HG03280 (cell line): ENCODE measurements around the gene ELFN1.

ENCODE experiments used
- ATAC-seq: cut with Tn5 transposase; IDR thresholded peaks from one replicate; pipeline ENCODE4 v1.9.1; 2021; ENCODE audit warnings: mild to moderate bottlenecking, moderate library complexity; ENCODE audit not compliant: unreplicated experiment

ELFN1 gene

DNA sequence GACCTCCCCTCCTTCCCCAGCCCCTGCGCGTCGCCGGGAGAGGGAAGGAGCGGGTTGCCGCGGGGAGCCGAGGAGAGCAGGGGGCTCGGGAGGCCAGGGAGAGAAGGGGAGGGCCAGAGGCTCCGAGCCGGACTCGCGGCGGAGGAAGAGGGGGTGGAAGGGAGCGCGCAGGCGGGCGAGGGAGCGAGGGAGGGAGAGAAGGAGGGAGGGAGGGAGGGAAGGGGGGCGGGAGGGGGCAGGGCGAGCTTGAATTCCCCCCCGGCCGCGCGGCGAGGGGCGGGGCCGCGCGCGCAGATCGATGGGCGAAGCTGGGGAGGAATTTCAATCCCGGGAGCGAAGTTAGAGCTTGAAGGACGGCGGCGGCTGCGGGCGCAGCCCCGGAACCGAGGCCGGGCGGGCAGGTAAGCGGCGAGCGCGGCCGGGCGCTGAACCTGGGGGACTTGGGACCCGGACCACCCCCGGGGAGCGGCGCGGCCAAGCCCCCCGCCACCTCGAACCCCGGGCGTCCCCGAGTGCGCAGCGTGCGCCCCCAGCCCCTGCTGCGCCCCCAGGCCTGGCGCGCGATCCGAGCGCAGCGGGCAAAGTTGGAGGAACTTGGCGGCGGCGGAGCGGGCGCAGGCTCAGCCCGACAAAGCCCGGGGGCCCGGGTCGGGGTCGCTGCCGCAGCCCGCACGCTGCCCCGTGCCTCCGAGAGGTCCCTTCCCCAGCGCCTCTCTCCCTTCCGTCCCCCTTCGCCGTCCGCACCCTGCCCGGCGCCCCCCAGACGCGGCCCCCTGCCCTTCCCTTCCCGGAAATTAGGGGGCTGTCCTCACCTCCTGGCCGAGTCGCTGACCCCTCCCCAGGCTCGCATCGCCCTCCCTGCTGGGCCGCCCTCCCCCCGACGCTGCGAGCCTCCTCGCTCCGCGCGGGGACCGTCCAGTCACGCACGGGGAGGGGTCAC lies at the start of gene ELFN1:
TSS of gene ELFN1 (plus strand) at position 324 of the 940 bp plus-strand sequence. CDS start 74,320 bp downstream, outside the sequence.
- ATAC-seq: no peak

DNA sequence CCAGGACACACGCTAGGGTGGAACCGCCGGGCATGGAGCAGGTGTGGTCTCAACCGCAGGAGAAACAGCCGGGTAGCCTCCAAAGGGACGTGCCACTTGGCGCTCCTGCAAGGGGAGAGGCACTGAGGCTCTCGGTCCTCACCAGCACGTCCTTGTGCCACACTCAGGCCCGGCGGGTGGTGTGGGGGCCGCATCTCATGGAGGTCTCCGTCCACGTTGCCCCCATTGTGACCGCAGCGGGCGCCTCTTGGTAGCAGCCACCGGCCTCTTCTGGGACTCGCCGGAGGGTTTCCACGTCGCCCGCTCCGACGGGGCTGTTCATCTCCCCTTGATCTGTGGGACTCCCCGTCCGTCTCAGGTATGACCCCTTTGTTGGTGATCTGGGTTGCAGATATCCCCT lies 49.2 kb upstream of the ELFN1 start:
- no peak for ATAC-seq

DNA sequence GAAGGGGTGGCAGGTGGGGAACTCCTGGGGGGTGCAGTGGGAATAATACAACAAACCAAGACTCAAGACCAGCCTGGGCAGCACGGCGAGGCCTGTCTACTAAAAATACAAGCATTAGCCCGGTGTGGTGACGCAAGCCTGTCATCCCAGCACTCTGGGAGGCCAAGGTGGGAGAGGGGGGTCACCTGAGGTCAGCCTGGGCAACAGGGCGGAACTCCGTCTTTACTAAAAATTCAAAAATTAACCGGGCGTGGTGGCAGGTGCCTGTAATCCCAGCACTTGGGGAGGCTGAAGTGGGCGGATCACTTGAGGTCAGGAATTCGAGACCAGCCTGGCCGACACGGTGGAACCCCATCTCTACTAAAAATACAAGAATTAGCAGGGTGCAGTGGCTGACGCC lies 48.4 kb upstream of the ELFN1 start:
- no peak for ATAC-seq

DNA sequence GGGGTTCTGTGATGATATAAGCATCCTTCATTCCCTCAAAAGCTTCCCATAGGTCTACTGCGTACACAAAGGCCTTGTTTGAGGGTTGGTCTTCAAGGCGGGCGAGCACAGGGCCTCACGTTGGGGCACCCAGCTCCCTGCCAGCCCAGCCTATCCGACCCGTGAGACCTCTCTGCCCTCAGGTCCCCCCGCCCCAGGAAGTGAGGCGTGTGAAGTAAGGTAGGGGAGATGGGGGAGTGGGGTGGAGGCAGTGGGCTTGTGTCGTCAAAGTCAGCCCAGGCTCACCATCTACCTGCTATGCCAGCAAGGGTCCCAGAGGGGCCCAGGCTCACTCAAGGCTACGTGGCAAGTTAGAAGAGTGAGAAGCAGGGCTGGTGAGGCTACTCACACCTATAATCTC lies 47.6 kb upstream of the ELFN1 start:
- ATAC-seq: no peak

DNA sequence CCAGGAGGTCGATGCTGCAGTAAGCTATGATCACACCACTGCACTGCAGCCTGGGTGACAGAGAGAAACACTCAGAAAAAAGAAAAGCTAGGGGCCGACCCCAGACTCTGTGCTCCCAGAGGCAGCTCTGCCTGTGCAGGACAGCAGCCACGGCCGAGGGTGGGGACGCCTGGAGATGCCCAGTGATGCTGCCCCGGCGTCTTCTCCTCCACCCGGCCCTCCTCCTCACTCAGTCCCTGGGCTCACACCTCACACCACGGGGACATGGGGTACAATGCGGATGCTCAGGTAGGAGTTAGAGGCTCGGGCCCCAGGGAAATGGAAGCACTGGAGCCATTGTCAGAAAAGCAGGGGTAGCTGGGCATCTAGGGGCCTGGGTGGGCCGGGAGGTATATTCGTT lies 46.3 kb upstream of the ELFN1 start:
- ATAC-seq: no peak

DNA sequence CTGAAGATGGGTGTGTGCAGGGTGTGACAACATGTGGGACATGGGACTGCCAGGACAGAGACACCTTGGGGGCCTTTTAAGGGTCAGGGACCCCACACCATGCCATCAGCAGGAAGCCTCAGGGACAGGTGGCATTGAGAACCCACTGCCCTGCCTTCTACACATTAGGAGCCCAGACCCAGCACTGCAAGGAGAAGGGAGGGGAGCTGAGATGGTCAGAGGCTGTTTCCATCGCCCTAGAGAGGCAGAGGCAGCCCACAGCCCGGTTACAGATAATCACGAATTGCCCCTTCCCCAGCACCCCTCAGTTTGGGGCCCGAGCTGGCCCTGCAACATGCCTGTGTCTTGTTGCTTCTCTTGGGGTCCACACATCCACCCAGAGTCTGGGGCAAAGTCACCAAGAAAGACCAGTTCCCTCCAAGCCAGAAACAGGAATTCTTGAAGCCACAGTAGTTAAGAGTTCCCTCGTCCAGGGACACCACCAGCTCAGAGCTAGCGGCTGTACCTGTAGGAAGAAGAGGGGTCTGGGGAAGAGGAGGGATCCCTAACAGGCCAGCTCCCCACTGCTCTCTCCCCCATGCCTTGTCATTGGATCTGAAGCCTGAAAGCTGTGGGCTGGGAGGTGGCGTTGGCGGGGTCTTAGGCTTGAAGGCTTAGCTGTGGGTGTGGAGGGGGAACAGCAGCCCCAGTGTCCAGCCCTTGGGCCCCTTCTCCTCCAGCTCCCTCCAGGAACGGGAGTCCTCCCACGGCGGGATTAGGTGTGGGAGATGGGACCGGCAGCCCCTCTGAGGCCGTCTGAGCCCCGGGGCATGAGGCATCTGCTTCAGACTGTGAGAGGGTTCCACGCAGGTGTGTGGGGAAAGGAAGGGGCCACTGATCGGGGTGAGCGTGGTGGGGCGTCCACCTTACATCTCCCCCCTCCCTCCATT lies 44.8 kb upstream of the ELFN1 start:
- no peak for ATAC-seq

DNA sequence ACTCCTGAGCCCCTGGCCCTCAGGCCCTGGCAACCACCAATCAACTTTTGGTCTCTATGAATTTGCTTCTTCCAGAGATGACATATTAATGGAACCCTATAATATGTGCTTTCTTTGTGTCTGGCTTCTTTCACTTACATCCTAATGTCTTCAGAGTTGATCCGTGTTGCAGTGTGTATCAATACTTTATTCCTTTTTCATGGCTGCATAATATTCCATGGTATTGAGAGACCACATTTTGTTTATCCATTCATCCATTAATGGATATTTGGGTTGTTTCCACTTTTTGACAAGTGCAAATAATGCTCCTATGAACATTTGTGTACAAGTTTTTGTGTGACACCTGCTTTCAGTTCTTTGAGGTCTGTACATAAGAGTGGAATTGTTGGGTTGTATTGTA lies 43.3 kb upstream of the ELFN1 start:
- ATAC-seq: no peak

DNA sequence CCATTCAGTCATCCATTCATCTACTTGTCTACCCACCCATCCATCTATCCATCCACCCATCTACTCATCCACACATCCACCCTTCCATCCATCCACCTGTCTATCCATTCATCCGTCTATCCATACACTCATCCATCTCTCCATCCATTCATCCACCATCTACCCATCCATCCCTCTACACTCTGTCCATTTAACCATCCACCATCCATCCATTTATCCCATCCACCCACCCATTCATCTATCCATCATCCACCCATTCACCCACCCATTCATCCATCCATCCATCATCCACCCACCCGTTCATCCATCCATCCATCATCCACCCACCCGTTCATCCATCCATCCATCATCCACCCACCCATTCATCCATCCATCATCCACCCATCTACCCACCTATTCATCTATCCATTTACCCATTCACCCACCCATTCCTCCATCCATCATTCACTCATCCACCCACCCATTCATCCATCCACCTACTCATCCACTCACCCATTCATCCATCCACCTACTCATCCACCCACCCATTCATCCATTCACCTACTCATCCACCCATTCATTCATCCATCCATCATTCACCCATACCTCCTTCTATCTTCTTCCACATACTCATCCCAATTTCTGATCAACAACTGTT lies 39.3 kb upstream of the ELFN1 start:
- no peak for ATAC-seq

DNA sequence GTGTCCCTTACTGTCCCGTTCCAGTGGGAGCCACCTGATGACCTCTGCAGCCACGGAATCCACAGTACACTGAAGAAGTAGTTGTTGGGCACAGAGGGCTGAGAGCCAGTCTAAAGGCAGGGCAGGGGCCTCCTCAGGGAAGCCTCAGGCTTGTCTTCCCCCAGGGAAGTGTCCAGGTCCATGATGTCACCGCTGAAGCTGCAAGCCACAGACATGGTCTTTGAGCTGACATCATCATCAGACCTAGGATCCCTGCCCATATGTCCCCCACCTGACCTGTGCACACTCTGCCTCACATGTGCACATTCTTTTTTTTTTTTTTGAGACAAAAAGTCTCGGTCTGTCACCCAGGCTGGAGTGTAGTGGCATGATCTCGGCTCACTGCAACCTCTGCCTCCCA lies 38.4 kb upstream of the ELFN1 start:
- ATAC-seq: no peak

DNA sequence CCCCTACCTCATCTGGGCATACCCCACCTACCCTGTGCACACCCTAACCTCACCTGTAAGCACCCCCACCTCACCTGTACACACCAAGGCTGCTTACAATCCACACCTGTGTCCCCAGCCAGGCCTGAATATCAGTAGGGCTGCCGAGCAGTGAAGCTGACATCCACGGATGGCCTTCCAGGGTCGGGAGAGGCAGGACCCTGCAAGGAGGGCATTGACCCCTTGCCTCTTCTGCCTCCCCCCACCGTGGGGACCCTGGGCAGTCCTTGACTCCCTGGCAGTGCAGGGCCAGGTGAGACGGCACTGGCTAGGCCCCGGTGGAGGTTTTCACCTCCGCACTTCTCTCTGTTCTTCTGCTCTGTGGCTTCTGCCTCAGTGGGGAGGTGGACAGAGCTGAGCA lies 37.6 kb upstream of the ELFN1 start:
- ATAC-seq: no peak

DNA sequence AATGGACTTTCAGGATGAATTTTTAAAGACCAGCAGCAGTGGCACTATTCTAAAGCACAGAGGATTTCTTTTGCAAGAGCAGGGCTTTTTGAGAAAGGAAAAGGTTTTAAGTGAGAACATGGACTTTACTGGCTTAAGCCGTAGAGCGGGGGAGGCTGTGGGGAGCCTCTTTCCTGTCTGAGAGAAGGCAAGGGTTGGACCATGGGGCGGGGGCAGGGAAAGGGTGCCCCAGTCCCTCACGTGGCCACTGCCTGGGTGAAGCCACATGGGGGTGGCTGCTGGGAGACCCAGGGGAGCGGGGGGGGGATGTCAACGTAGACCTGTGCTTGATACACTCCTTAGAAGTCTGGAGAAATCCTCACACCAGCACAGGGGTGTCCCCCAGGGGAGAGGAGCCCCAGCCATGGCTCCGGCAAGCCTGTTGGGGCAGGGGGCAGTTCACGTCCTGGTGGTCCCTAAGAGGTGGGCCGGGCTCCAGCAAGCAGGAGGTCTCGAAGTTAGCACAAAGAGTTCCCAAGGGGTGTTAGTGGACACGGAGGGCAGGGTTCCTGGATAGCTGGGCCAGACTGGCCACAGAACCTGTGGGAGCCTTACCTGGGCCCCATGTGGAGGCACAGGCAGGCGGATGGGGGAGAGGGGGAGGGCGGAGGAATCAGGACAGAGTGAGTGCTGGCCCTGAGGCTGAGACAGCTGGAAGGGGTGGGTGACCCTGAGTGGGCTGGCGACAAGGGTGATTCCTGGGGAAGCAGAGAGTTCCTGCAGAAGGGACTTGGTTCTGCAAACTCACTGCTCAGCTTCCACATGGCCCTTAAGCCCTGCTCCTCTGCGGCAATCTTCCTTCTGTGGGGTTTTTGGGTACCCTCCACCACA lies 36.9 kb upstream of the ELFN1 start:
- no peak for ATAC-seq

DNA sequence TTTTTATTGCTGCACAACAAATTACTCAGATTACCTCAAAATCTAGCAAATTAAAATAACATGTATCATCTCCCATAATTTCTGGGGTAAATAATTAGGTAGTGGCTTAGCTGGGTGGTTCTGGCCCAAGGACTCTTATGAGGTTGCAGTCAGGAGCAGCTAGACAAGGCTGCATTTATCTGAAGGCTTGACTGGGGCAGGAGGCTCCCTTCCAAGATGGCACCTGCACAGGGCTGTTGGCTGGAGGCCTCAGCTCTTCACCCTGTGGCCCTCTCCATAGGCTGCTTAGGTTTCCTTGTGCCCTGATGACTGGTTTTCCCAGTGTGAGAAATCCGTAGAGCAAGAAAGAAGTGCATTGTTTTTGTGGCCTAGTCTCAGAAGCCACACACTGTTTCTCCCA lies 34.7 kb upstream of the ELFN1 start:
- ATAC-seq: no peak

DNA sequence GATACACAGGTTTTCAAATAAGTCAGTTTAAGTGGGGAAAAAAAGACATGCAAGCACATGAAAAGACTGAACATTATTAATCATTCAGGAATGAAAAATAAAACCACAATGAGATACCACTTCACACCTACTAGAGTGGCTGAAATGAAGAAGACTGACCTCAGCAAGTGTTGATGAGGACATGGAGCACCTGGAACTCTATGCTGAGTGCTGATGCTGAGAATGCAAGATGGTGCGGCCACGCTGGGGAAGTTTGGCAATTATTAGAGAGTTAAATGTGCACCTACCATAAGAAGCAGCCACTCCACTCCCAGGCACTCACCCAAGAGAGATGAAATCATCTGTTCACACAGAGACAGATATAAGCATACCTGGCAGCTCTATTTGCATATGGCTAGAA lies 32.9 kb upstream of the ELFN1 start:
- no peak for ATAC-seq

DNA sequence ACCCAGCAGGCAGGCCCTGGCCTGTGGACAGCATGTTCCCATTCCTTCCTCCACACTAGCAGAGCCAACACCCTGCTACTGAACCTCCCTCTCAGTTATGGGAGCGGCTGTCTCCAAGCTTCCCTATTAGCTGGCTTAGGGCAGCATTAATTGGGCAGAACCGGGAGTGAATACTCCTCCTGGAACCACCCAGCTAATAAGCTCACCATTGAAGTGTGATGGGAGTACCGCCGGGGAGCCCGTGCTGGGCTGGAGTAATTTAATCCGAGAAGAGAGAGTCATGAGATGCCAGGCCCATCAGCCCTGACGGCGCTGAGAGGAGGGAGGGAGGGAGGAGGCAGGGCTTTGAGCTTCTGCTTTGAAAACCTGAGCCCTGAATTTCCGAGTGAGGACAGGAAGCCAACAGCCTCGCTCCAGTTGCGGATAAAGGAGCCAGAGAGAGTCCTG lies 31.8 kb upstream of the ELFN1 start:
- ATAC-seq: no peak

DNA sequence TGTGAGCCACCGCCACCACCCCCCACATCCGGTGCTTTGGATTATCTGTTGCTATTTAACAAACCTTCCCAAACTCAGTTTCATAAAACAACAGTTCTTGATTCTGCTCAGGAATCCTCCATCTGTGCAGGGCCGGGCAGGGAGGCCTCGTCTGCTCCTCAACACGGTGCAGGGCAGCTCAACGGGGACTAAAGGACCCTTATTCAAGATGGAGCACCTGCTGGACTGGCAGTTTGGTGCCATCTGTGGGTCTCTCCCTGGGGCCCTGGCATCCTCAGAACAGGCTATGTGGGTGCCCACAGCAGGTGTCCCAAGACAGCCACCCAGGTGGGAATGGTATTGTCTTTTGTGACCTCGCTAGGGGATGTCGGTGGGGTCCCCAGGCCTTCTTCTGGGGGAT lies 31.0 kb upstream of the ELFN1 start:
- no peak for ATAC-seq

DNA sequence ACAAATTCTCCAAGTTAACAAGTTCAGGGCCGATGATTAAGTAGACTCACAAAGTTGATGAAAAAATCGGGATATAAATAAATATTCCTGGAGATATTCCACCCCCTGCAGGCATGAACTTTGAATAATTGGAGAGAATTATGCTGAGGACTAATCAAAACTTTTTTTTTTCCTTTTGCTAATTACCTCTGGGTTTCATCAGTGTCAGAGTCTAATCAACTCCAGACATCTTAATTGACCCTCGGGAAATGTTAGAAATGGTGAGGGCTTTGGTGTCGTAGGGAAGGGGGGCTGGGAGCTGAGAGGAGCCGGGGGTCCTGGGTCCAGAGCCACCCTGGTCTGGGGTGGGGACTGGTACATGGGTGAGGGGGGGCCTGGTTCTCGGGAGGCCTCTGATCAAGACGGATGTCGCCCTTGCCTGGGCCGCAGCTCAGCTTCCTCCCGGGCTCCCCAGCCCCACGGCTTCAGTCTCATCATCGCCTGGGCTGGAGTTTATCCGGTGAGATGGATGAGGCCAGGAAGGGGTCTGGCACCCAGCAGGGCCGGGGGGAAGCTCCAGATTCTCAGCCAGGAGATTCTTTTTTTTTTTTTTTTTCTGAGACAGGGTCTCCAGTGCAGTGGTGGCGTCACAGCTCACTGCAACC lies 30.4 kb upstream of the ELFN1 start:
- ATAC-seq: no peak

DNA sequence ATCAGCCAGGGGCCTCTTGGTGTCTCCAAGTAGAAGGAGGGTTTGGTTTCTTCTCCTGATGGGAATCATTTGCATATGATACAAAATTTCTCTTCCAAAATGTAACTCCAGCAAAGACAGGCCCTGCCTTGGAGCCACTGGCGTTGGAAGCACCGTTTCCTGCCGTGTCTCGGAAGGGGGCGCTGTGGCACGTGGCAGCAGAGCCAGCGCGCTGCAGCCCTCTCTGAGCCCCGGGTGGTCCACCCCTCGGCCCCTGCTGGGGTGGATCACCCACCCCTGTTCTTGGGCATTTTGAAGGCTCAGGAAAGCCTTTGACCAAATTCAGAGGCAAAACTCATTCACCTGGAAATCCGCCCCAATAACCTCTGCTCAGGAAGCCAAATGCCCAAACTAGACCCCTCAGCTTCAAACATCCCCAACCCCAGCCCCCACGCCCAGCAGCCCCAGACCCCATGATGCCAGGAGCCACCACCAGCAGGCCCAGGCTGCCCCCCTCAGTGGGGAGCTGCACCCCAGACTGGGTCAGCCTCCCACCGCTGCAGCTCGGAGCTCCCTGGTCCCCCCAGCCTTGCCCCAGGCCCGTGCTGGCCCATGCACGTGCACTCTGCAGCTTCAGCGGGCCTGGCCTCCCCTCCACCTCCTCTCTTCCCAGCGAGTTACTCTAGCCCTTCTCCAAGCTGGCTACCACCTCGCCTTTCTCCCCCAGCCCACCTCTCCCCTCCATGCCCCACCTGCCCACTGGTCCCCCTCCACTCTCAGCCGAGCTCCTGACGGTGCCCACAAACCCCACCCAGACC lies 29.5 kb upstream of the ELFN1 start:
- ATAC-seq: no peak

DNA sequence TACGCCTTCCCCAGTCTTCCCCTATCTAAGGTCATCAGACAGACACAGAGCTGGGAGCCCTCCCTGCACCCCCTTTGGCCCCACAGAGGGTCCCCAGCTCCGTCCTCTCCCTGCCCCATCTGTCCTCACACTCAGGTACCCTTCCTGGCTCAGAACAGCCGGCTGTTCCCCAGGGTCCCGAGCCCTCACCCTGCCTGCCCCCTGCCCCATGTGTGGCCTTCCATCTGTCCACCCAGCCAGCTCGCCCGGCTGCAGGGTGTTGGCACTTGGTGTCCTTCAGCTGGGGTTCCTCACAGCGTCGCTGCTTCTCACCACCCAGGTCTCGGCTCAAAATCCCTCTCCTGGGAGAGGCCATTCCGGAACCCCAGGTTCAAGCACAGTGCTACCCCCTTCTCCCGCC lies 28.9 kb upstream of the ELFN1 start:
- ATAC-seq: no peak

DNA sequence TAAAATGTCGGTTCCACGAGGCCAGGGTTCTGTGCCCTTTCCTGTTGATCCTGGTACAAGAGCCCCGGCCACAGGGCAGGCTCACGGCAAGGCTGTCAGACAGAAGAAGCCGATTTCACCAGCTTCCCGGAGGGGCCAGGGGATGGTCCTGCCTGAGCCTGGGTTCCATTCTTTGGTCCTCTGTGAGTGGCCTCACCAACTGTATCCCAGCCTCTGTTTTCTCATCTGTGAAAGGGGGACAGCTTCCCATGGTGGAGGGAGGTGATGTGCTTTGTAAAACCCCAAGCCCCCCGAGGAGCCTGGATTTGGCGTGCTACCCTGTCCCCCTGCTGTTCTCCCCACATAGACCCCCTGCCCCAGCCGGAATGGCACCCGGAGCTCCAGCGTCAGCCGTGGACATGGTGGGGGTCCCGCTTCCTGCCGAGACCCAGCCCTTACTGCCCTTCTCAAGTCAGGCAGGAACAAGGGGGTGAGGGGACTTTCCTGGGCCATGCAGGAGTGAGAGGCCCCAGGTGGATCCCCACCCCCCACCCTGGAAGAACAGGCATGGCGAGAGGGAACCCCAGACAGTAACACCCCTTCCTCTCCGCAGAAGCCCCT lies 28.3 kb upstream of the ELFN1 start:
- no peak for ATAC-seq
